ENCODE data around the gene PIEZO1.

The PIEZO1 gene

GRCh38 chr16:88715312-88716190 is 69.5 kb downstream of the PIEZO1 start:
- DNase-seq = no peak

- no peak for DNase-seq
Observed at GRCh38 chr16:88714420-88715302, 70.4 kb downstream of the PIEZO1 start.

DNA sequence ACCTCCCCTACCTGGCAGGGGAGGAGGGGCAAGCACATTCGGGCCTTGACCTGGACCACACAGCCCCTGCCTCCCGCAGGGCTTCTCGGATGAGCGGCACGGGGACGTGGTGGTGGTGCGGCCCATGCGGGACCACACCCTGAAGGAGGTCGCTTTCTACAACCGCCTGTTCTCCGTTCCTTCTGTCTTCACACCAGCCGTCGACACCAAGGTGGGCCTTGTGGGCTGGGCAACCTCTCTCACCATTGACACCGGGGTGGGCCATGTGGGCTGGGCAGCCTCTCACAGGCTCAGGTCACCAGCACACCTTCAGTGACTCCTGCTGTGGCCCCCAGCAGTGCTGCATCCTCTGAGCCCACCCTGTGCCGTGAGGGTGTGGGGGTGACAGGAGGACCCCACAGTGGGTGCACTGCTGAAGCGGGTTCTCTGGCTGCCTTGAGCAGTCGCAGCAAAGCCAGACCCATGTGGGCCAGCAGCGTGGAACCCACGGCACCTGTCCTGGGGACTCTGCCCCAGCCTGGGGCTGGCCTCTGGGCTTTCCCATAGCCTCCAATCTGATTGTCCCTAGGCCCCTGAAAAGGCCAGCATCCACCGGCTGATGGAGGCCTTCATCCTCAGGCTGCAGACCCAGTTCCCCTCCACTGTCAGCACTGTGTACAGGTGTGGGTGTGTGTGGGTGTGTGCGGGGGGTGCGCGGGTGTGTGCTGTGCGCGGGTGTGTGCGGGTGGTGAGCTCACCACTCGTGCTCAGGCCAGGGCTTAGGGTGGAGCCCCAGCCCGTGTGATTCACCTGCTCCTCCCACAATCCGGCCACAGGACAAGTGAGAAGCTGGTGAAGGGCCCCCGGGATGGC is 71.2 kb downstream of the PIEZO1 start:
- DNase-seq = no peak

DNA sequence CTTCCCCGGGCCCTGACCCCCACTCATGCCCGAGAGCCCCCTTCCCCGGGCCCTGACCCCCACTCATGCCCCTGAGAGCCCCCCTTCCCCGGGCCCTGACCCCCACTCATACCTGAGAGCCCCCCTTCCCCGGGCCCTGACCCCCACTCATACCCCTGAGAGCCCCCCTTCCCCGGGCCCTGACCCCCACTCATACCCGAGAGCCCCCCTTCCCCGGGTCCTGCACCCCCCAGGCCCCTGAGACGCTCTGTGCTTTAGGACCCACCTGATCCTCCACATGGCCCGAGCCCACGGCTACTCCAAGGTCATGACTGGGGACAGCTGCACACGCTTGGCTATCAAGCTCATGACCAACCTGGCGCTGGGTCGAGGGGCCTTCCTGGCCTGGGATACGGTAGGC is 72.0 kb downstream of the PIEZO1 start:
- no peak for DNase-seq

GRCh38 chr16:88712362-88712979 is 72.5 kb downstream of the PIEZO1 start:
- no peak for DNase-seq

DNA sequence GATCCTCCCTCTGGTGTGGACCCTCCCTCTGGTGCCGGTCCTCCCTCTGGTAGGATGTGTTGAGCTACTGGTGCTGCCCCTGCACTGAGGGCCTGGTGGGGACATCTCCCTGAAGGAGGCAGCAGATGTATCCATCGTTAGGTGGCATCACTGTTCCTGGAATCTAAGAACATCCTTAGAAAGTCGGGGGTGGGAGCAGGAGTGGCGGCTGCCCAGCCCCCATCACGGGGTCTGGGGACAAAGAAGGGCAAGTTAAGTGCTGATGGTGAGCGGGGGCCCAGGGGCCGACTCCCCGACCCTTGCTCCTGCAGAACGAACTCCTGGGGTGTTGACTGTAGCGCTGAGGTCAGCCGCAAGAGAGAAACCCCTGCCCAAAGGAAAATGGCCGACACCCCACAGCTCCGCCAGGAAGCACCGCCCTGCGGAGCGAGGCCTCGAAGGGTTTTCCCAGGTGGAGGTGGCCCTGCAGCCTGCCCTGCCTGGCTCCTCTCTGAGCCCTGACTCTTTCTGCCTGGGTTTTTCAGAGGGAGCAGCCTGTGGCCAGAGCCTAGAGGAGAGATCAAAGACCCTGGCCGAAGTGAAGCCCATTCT is 73.2 kb downstream of the PIEZO1 start:
- no peak for DNase-seq

- no peak for DNase-seq
Observed at GRCh38 chr16:88710556-88710955, 74.5 kb downstream of the PIEZO1 start.

- DNase-seq = no peak
Observed at GRCh38 chr16:88706965-88707826, 77.8 kb downstream of the PIEZO1 start.

DNA sequence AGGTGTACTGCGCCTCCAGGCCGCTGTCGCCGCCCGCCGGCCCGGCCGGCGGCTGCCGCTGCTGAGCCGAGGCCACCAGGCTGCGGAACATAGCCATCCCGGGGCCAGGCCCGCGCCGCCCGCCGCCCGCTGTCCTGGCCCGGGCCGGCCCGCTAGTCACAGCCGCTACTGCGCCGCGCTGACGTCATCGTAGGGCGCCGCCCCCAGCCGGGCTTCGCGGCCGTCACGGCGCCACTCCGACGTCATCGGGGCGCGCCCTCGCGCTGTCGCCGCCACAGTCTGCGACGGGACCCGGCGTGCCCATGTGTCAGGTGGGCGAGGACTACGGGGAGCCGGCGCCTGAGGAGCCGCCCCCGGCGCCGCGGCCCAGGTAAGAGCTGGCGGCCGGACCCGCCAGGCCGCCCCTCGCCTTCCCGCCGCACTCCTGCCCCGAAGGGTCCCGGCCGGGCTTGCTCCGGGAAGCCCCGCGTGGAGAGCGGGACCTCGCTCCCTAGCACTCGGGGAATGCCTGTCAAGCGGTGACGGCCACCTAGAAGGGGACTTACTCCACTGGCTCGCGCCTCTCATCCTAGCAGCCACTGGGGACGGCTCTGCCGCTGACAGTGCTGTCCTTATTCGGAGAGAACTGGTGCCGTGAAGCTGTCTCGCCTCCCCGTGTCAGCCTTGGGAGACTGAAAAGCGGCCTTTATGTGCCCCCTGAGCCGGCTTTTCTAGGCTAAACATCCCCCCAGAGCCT is 78.6 kb downstream of the PIEZO1 start, which contains the start of the genes CTU2 and RNF166:
TSS of gene CTU2 (plus strand) at position 275 of the 736 bp plus-strand sequence. CDS start at position 303, 28 bp downstream.
TSS of gene RNF166 (minus strand) at position 180 of the 736 bp plus-strand sequence. CDS start at position 97, 83 bp downstream.
- peak; percentile 51 for DNase-seq

DNA sequence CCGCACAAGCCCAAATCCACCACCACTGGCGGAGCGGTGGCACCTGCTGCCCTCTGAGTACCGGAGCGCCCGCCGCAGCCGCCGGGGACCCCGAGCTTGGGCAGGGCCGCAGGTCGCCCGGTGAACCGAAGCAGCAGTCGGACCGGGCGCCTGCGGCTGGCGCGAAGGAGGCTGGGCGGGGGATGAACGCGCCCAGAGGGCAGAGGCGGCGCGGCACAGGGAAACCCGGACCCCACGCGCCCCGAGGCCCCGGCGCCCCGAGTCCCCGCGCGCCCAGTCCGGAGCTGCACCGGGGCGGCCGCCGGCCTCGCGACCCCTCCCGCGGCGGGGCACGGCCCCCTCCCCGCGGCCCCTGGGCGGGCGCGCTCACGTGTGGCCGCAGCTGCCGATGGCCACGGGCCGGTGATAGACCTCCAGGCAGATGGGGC is 79.2 kb downstream of the PIEZO1 start:
- DNase-seq = no peak

- no peak for DNase-seq
Observed at GRCh38 chr16:88705076-88705684, 79.8 kb downstream of the PIEZO1 start.

- no peak for DNase-seq
Observed at GRCh38 chr16:88703486-88704309, 81.3 kb downstream of the PIEZO1 start.

DNA sequence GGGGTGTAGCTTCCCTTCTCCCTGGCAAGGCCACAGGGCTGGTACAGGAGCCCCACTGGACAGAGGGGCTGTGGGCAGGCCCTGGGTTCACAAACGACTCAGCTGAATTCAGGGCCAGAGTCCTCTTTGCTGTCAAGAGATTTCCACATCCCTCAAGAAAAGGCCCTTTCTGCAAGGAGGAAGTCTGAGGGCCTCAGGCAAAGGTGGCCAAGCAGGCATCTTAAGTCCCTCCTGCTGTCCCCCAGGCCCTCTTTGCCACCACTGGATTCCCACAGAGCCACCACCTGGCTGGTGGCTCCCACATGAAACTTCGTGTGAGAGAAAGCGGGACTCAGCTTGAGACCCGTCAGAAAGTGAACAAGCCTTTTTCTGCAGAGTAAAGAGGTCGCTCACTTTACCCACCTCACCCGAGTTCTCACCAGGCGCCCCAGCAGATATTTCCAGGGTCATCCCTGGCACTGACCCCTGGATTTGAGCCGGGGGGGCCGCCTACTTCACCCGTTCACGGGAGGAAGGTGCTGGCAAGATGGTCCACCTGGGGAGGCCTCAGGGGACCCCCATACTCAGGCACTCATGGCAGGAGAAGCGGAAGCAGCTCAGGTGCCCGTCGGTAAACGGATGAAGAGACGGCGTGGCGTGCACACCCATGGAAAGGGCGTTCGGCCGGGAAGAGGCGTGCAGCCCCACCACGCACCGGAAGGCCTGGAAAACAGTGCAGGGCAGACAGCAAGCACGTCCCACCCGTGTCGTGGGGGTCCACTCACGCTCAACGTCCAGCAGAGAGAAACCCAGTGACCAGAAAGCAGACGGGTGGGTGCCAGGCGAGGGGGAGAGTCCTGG is 82.4 kb downstream of the PIEZO1 start:
- no peak for DNase-seq

DNA sequence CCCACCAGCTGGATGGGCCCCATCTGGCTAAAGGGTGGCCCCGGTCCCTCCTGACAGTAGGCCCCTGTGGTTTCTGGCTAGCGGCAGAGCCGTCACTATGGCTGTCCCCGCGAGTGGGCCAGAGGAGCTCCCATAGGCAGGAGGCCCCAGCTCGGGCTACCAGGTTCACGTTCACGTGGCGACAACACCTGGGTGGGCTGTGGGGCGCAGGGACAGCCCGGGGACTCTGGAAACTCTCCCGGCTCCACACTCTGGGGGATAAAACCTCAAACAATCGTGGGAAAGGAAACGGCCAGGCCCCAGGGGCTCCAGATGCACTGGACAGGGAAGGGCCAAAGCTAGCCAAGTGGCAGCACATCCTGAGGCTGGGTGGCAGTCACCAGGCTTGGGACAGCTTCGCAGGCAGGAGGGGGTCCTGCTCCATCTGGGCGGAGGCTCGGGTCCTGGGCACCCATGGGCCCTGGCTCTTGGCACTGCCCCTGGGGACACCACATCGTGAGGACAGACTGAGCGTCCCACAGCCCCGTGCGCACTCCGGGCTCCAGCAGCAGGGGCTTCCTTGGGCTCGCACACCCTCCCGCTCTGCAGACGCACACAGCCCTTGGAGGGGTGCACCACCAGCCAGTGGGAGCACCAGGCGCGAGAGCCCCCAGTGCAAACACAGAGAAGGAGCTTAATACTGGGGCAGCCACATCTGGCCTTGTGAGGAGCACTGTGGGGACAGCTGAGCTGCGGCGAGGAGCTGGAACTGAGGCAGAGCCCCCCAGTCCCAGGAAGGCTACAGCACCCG is 83.2 kb downstream of the PIEZO1 start:
- no peak for DNase-seq

DNA sequence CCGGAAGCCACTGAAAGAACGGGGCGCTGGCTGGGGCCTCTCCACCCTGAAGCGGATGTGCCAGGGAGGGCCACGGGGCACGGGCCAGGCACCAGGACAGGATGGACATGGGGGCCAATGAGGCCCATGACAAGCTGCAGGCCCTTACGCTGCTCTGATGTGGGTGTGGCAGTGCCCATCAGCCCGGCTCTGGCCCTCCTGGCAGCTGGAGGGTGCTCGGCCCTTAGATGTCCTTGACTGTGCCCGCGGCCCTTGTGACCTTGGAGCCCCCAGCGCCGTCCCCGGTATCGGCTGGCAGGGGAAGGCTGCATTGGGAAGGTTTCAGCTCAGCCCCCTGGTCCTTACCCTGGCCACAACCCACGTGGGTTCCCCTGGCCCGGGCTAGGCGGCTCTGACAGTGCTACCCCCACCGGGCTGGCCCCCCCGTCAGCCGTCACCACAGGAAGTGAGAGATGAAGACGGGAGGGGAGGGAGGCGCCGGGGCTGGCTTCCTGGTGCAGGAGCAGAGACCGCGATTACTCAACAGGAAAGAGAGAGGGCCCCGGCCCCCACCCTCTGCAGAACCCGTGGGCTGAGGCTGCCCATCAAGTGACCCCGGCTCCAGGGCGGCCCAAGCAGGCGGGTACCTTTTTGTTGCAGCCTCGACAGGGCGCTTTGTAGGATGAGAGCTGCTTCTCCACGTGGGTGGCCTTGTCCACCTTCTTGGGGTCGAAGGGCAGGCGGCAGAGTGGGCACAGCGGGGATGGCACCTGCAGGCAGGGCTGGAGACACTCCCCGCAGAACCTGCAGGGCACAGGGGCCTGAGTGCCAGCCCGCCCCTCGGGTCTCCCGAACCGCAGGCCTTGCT is 84.2 kb downstream of the PIEZO1 start:
- DNase-seq = no peak

DNA sequence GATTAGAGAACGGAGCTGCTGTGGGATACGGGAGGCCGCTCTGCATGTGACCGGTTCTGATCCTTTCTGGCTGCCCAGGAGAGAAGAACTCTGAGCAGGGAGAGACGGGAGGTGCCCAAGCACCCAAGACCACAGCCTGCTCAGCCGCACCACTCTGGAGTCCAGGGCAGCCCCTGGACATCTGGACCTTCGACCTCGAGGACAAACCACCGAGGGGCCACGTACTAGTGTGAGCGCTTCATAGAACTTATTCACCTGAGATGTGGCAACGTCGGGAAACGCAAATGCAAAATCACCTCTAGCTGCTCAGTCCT is 84.7 kb downstream of the PIEZO1 start:
- no peak for DNase-seq
